ENCODE results near the gene LSAMP.

The LSAMP gene

GRCh38 chr3:116118475-116119169 is 326.7 kb downstream of the LSAMP start:
- H3K27ac ChIP-seq (ENCODE audit: low read length, poor library complexity, severe bottlenecking): no peak overlapping the region
- H4K91ac ChIP-seq (ENCODE audit: low read length): no peak overlapping the region
- DNase-seq: no peak
- H2BK5ac ChIP-seq (ENCODE audit: low read depth, low read length, poor library complexity, severe bottlenecking): no peak overlapping the region
- no peak overlapping the region for H3K18ac ChIP-seq (ENCODE audit: low read depth in 1 of 2, low read length in 2 of 2)
- no peaks in the 10 kb centered on the region for H3K9me3 ChIP-seq (ENCODE audit: control insufficient read depth, low read length)
- no peaks in the 10 kb centered on the region for H3K27me3 ChIP-seq (ENCODE audit: control insufficient read depth in 1 of 2, insufficient read depth in 1 of 2, low read length in 2 of 2)
- H3K9ac ChIP-seq (ENCODE audit: low read length): no peak overlapping the region
- H3K23ac ChIP-seq (ENCODE audit: low read length in 2 of 2): no peak overlapping the region
- H3K79me1 ChIP-seq (replicated peaks; ENCODE audit: low read length, poor library complexity, severe bottlenecking): peaks cover 14% of the 10 kb centered on the region
- H3K4ac ChIP-seq (ENCODE audit: low read depth in 1 of 2, low read length in 2 of 2): no peak overlapping the region
- no peak overlapping the region for H2AK5ac ChIP-seq (ENCODE audit: low read length, severe bottlenecking)
- no peak overlapping the region for H2BK12ac ChIP-seq (ENCODE audit: low read length in 2 of 2)
- no peaks in the 10 kb centered on the region for H3K36me3 ChIP-seq (ENCODE audit: control insufficient read depth in 1 of 2, insufficient read depth in 2 of 2, low read depth in 1 of 2, low read length in 2 of 2)
- no peak overlapping the region for H2AFZ ChIP-seq (ENCODE audit: low read depth, low read length)
- H2BK120ac ChIP-seq (ENCODE audit: low read depth, low read length): no peak overlapping the region
- no peak overlapping the region for H4K8ac ChIP-seq (ENCODE audit: low read length)
- H3K14ac ChIP-seq (ENCODE audit: low read length in 2 of 2): no peak overlapping the region
- H3K4me2 ChIP-seq (ENCODE audit: low read length, poor library complexity, severe bottlenecking): no peak overlapping the region
- H3K4me3 ChIP-seq (ENCODE audit: insufficient read depth in 1 of 2, low read depth in 1 of 2, low read length in 2 of 2): no peak overlapping the region
- no peak overlapping the region for H2BK15ac ChIP-seq (ENCODE audit: low read depth, poor library complexity, severe bottlenecking)
- no CpG with 5 or more reads among the region's 3 CpGs for WGBS
- no peaks in the 10 kb centered on the region for H3K4me1 ChIP-seq (ENCODE audit: control insufficient read depth, insufficient read depth, low read depth, low read length)

- Histone ChIP-seq H2AK5ac (ENCODE audit: low read length, severe bottlenecking) (no peak overlapping the region), H3K18ac (ENCODE audit: low read depth in 1 of 2, low read length in 2 of 2) (no peak overlapping the region), H3K36me3 (ENCODE audit: control insufficient read depth in 1 of 2, insufficient read depth in 2 of 2, low read depth in 1 of 2, low read length in 2 of 2) (no peaks in the 10 kb centered on the region), H4K91ac (ENCODE audit: low read length) (no peak overlapping the region), H2AFZ (ENCODE audit: low read depth, low read length) (no peak overlapping the region), H2BK12ac (ENCODE audit: low read length in 2 of 2) (no peak overlapping the region), H2BK5ac (ENCODE audit: low read depth, low read length, poor library complexity, severe bottlenecking) (no peak overlapping the region), H3K9me3 (ENCODE audit: control insufficient read depth, low read length) (no peaks in the 10 kb centered on the region), H3K9ac (ENCODE audit: low read length) (no peak overlapping the region), H3K79me1 (replicated peaks; ENCODE audit: low read length, poor library complexity, severe bottlenecking) (peaks cover 9% of the 10 kb centered on the region), H3K4me2 (ENCODE audit: low read length, poor library complexity, severe bottlenecking) (no peak overlapping the region), H3K4me1 (ENCODE audit: control insufficient read depth, insufficient read depth, low read depth, low read length) (no peaks in the 10 kb centered on the region), H3K23ac (ENCODE audit: low read length in 2 of 2) (no peak overlapping the region), H3K27ac (ENCODE audit: low read length, poor library complexity, severe bottlenecking) (no peak overlapping the region), H3K4ac (ENCODE audit: low read depth in 1 of 2, low read length in 2 of 2) (no peak overlapping the region), H3K4me3 (ENCODE audit: insufficient read depth in 1 of 2, low read depth in 1 of 2, low read length in 2 of 2) (no peak overlapping the region), H3K27me3 (ENCODE audit: control insufficient read depth in 1 of 2, insufficient read depth in 1 of 2, low read length in 2 of 2) (no peaks in the 10 kb centered on the region), H3K14ac (ENCODE audit: low read length in 2 of 2) (no peak overlapping the region), H4K8ac (ENCODE audit: low read length) (no peak overlapping the region), H2BK15ac (ENCODE audit: low read depth, poor library complexity, severe bottlenecking) (no peak overlapping the region), H2BK120ac (ENCODE audit: low read depth, low read length) (no peak overlapping the region)
- DNase-seq: no peak
- WGBS: no CpG with 5 or more reads among the region's 1 CpG
Measured at GRCh38 chr3:116114586-116114985, 330.7 kb downstream of the LSAMP start.

- Histone ChIP-seq H3K79me1 (replicated peaks; ENCODE audit: low read length, poor library complexity, severe bottlenecking) (peaks cover 6% of the 10 kb centered on the region), H3K4me2 (ENCODE audit: low read length, poor library complexity, severe bottlenecking) (no peak overlapping the region), H2BK12ac (ENCODE audit: low read length in 2 of 2) (no peak overlapping the region), H3K27ac (ENCODE audit: low read length, poor library complexity, severe bottlenecking) (no peak overlapping the region), H3K4ac (ENCODE audit: low read depth in 1 of 2, low read length in 2 of 2) (no peak overlapping the region), H3K9me3 (ENCODE audit: control insufficient read depth, low read length) (no peaks in the 10 kb centered on the region), H2BK120ac (ENCODE audit: low read depth, low read length) (no peak overlapping the region), H3K4me3 (ENCODE audit: insufficient read depth in 1 of 2, low read depth in 1 of 2, low read length in 2 of 2) (no peak overlapping the region), H2AFZ (ENCODE audit: low read depth, low read length) (no peak overlapping the region), H2BK5ac (ENCODE audit: low read depth, low read length, poor library complexity, severe bottlenecking) (no peak overlapping the region), H2AK5ac (ENCODE audit: low read length, severe bottlenecking) (no peak overlapping the region), H3K18ac (ENCODE audit: low read depth in 1 of 2, low read length in 2 of 2) (no peak overlapping the region), H3K9ac (ENCODE audit: low read length) (peak overlapping the region; percentile 66), H4K8ac (ENCODE audit: low read length) (no peak overlapping the region), H2BK15ac (ENCODE audit: low read depth, poor library complexity, severe bottlenecking) (no peak overlapping the region), H3K14ac (ENCODE audit: low read length in 2 of 2) (no peak overlapping the region), H3K36me3 (ENCODE audit: control insufficient read depth in 1 of 2, insufficient read depth in 2 of 2, low read depth in 1 of 2, low read length in 2 of 2) (no peaks in the 10 kb centered on the region), H4K91ac (ENCODE audit: low read length) (no peak overlapping the region), H3K23ac (ENCODE audit: low read length in 2 of 2) (no peak overlapping the region), H3K4me1 (ENCODE audit: control insufficient read depth, insufficient read depth, low read depth, low read length) (no peaks in the 10 kb centered on the region), H3K27me3 (ENCODE audit: control insufficient read depth in 1 of 2, insufficient read depth in 1 of 2, low read length in 2 of 2) (no peaks in the 10 kb centered on the region)
- 71% methylated on average over 1 of the region's 2 CpGs for WGBS
- peak; percentile 33 for DNase-seq
Measured at GRCh38 chr3:116112696-116113095, 332.6 kb downstream of the LSAMP start.

GRCh38 chr3:116111765-116112164 is 333.5 kb downstream of the LSAMP start:
- no peak for DNase-seq
- peaks cover 5% of the 10 kb centered on the region for H3K79me1 ChIP-seq (replicated peaks; ENCODE audit: low read length, poor library complexity, severe bottlenecking)
- H3K4me3 ChIP-seq (ENCODE audit: insufficient read depth in 1 of 2, low read depth in 1 of 2, low read length in 2 of 2): no peak overlapping the region
- no peak overlapping the region for H3K4me2 ChIP-seq (ENCODE audit: low read length, poor library complexity, severe bottlenecking)
- H3K9ac ChIP-seq (ENCODE audit: low read length): no peak overlapping the region
- no peak overlapping the region for H3K4ac ChIP-seq (ENCODE audit: low read depth in 1 of 2, low read length in 2 of 2)
- H3K14ac ChIP-seq (ENCODE audit: low read length in 2 of 2): peak overlapping the region in 1 of 2 experiments; percentile 48
- no peak overlapping the region for H4K91ac ChIP-seq (ENCODE audit: low read length)
- H2BK12ac ChIP-seq (ENCODE audit: low read length in 2 of 2): no peak overlapping the region
- H4K8ac ChIP-seq (ENCODE audit: low read length): no peak overlapping the region
- H2AFZ ChIP-seq (ENCODE audit: low read depth, low read length): no peak overlapping the region
- H3K27ac ChIP-seq (ENCODE audit: low read length, poor library complexity, severe bottlenecking): no peak overlapping the region
- H2AK5ac ChIP-seq (ENCODE audit: low read length, severe bottlenecking): no peak overlapping the region
- H3K36me3 ChIP-seq (ENCODE audit: control insufficient read depth in 1 of 2, insufficient read depth in 2 of 2, low read depth in 1 of 2, low read length in 2 of 2): no peaks in the 10 kb centered on the region
- H3K18ac ChIP-seq (ENCODE audit: low read depth in 1 of 2, low read length in 2 of 2): peak overlapping the region in 1 of 2 experiments; percentile 24
- no peaks in the 10 kb centered on the region for H3K4me1 ChIP-seq (ENCODE audit: control insufficient read depth, insufficient read depth, low read depth, low read length)
- no peak overlapping the region for H3K23ac ChIP-seq (ENCODE audit: low read length in 2 of 2)
- no peak overlapping the region for H2BK15ac ChIP-seq (ENCODE audit: low read depth, poor library complexity, severe bottlenecking)
- no peaks in the 10 kb centered on the region for H3K27me3 ChIP-seq (ENCODE audit: control insufficient read depth in 1 of 2, insufficient read depth in 1 of 2, low read length in 2 of 2)
- H2BK120ac ChIP-seq (ENCODE audit: low read depth, low read length): no peak overlapping the region
- no peaks in the 10 kb centered on the region for H3K9me3 ChIP-seq (ENCODE audit: control insufficient read depth, low read length)
- H2BK5ac ChIP-seq (ENCODE audit: low read depth, low read length, poor library complexity, severe bottlenecking): no peak overlapping the region

Measured in mesenchymal stem cell (in vitro differentiated cells and primary cell).